ENCODE results near the gene PAEP.

The PAEP gene

GRCh38 chr9:135552698-135553171, 8.8 kb upstream of the PAEP start:
- Histone ChIP-seq H3K27ac (replicated peaks) (no peak overlapping the region), H3K4me3 (replicated peaks; ENCODE audit: insufficient read depth, low read length) (no peak overlapping the region), H3K27me3 (ENCODE audit: insufficient read depth, poor library complexity, severe bottlenecking) (peaks cover 2% of the 10 kb centered on the region)
- no peak for DNase-seq (ENCODE audit: low read depth in 1 of 2, low spot score in 1 of 2)
- TF ChIP-seq GABPA (IDR thresholded peaks at IDR 0.05; ENCODE audit: low read depth) (no peak), REST (IDR thresholded peaks at IDR 0.05; ENCODE audit: insufficient replicate concordance, low read depth) (no peak), CTCF (IDR thresholded peaks at IDR 0.05; ENCODE audit: insufficient read depth, low read length) (no peak), POLR2AphosphoS5 (IDR thresholded peaks at IDR 0.05; ENCODE audit: low read depth) (no peak), SPI1 (IDR thresholded peaks at IDR 0.05; ENCODE audit: borderline replicate concordance, low read depth) (no peak)

GRCh38 chr9:135554718-135555117, 6.8 kb upstream of the PAEP start:
- H3K27me3 ChIP-seq (ENCODE audit: insufficient read depth, poor library complexity, severe bottlenecking) = peaks cover 2% of the 10 kb centered on the region
- no peak for DNase-seq (ENCODE audit: low read depth in 1 of 2, low spot score in 1 of 2)
- no peak overlapping the region for H3K4me3 ChIP-seq (replicated peaks; ENCODE audit: insufficient read depth, low read length)
- TF ChIP-seq REST (IDR thresholded peaks at IDR 0.05; ENCODE audit: insufficient replicate concordance, low read depth) (no peak), GABPA (IDR thresholded peaks at IDR 0.05; ENCODE audit: low read depth) (no peak), CTCF (IDR thresholded peaks at IDR 0.05; ENCODE audit: insufficient read depth, low read length) (no peak), SPI1 (IDR thresholded peaks at IDR 0.05; ENCODE audit: borderline replicate concordance, low read depth) (no peak), POLR2AphosphoS5 (IDR thresholded peaks at IDR 0.05; ENCODE audit: low read depth) (no peak)
- no peak overlapping the region for H3K27ac ChIP-seq (replicated peaks)

- no peak for DNase-seq (ENCODE audit: low read depth in 1 of 2, low spot score in 1 of 2)
- Histone ChIP-seq H3K4me3 (replicated peaks; ENCODE audit: insufficient read depth, low read length) (no peak overlapping the region), H3K27me3 (ENCODE audit: insufficient read depth, poor library complexity, severe bottlenecking) (peaks cover 2% of the 10 kb centered on the region), H3K27ac (replicated peaks) (no peak overlapping the region)
- TF ChIP-seq CTCF (IDR thresholded peaks at IDR 0.05; ENCODE audit: insufficient read depth, low read length) (no peak), SPI1 (IDR thresholded peaks at IDR 0.05; ENCODE audit: borderline replicate concordance, low read depth) (no peak), REST (IDR thresholded peaks at IDR 0.05; ENCODE audit: insufficient replicate concordance, low read depth) (no peak)
Measured at GRCh38 chr9:135555203-135555602, 6.4 kb upstream of the PAEP start.

All from HL-60 (cell line).